GM12878 (cell line): ENCODE measurements around the gene MOG.

Experiments
- CBFB ChIP-seq: IDR thresholded peaks from 2 replicates; pipeline ENCODE4 v1.6.1; 2016; ENCODE audit warnings: antibody characterized with exemption, low read depth
- CHD2 ChIP-seq: IDR thresholded peaks from 2 replicates; pipeline ENCODE4 v1.6.1; 2011; ENCODE audit warnings: low read depth, low read length, improper control_type of control experiment, borderline replicate concordance
- CTCF ChIP-seq, 3 experiments: IDR thresholded peaks in 2 of 3; conservative IDR thresholded peaks in 1 of 3; 2 replicates each; pipeline ENCODE4 v1.5.1; 2011; ENCODE audit warnings: low read depth in 3 of 3, low read length in 3 of 3, mild to moderate bottlenecking in 3 of 3, control low read depth in 2 of 3, moderate library complexity in 2 of 3, inconsistent platforms in 1 of 3, mixed read lengths in 1 of 3; ENCODE audit not compliant: control insufficient read depth in 2 of 3, insufficient read depth in 1 of 3; ENCODE audit errors: extremely low read depth in 1 of 3
- KDM1A ChIP-seq: fragments of 200-600 bp; sonication (generic); IDR thresholded peaks from 2 replicates; pipeline ENCODE4 v1.6.1; 2016; ENCODE audit warnings: borderline replicate concordance
- POLR2A ChIP-seq: IDR thresholded peaks from 2 replicates; pipeline ENCODE4 v1.6.1; 2011; ENCODE audit warnings: low read depth, mild to moderate bottlenecking, low read length
- POLR2AphosphoS5 ChIP-seq: IDR thresholded peaks from 2 replicates; pipeline ENCODE4 v1.6.1; 2011; ENCODE audit warnings: mild to moderate bottlenecking, low read length, inconsistent platforms
- REST ChIP-seq: IDR thresholded peaks from 2 replicates; pipeline ENCODE4 v1.6.1; 2012; ENCODE audit warnings: mild to moderate bottlenecking, low read depth, low read length
- TF ChIP-seq, protein P1 (sequence below): IDR thresholded peaks from 2 replicates; pipeline ENCODE4 v1.6.1; 2011; ENCODE audit warnings: low read depth, low read length, improper control_type of control experiment, borderline replicate concordance
- TF ChIP-seq, protein P2 (sequence below): IDR thresholded peaks from 2 replicates; pipeline ENCODE4 v1.6.1; 2011; ENCODE audit warnings: borderline replicate concordance, low read depth, mild to moderate bottlenecking, moderate library complexity, mixed read lengths, low read length; ENCODE audit not compliant: insufficient read depth; ENCODE audit errors: extremely low read length
- TF ChIP-seq, protein P3 (sequence below): IDR thresholded peaks from 2 replicates; pipeline ENCODE4 v1.6.1; 2012; ENCODE audit warnings: low read length, inconsistent platforms

GRCh38 chr6:29608131-29608530, 48.8 kb upstream of the MOG start:
- TF ChIP-seq REST (no peak), CHD2 (no peak), POLR2AphosphoS5 (no peak), CTCF (IDR thresholded peaks at IDR 0.05 in 2 of 3, conservative IDR thresholded peaks at IDR 0.05 in 1 of 3; ENCODE audit: control insufficient read depth in 2 of 3, extremely low read depth in 1 of 3, insufficient read depth in 1 of 3, low read depth in 3 of 3, low read length in 3 of 3) (no peak), KDM1A (no peak), CBFB (no peak), POLR2A (no peak)
- TF ChIP-seq, protein P1, sequence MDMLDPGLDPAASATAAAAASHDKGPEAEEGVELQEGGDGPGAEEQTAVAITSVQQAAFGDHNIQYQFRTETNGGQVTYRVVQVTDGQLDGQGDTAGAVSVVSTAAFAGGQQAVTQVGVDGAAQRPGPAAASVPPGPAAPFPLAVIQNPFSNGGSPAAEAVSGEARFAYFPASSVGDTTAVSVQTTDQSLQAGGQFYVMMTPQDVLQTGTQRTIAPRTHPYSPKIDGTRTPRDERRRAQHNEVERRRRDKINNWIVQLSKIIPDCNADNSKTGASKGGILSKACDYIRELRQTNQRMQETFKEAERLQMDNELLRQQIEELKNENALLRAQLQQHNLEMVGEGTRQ = no peak
- TF ChIP-seq, protein P2, sequence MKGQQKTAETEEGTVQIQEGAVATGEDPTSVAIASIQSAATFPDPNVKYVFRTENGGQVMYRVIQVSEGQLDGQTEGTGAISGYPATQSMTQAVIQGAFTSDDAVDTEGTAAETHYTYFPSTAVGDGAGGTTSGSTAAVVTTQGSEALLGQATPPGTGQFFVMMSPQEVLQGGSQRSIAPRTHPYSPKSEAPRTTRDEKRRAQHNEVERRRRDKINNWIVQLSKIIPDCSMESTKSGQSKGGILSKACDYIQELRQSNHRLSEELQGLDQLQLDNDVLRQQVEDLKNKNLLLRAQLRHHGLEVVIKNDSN = no peak
- TF ChIP-seq, protein P3, sequence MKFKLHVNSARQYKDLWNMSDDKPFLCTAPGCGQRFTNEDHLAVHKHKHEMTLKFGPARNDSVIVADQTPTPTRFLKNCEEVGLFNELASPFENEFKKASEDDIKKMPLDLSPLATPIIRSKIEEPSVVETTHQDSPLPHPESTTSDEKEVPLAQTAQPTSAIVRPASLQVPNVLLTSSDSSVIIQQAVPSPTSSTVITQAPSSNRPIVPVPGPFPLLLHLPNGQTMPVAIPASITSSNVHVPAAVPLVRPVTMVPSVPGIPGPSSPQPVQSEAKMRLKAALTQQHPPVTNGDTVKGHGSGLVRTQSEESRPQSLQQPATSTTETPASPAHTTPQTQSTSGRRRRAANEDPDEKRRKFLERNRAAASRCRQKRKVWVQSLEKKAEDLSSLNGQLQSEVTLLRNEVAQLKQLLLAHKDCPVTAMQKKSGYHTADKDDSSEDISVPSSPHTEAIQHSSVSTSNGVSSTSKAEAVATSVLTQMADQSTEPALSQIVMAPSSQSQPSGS = no peak
